HCT116 (cell line): ENCODE results near the gene LUZP2. TPM values are rescaled to one million over a fixed set of nuclear protein-coding genes. Genes with fewer than 3 reads are reported as not detected.

Source experiments
- ATAC-seq: fragments of 200-7000 bp; cut with Tn5 transposase; 2 replicates; pipeline ENCODE4 v1.9.1; 2020; ENCODE audit warnings: mild to moderate bottlenecking, moderate library complexity
- BruUV-seq: library from RNA; stranded (reverse); fragments of 400-500 nt; replicated peaks from 2 replicates; lab custom pipeline; 2021; lab: Mats Ljungman, UMichigan
- CTCF ChIA-PET: fragments of 300-600 bp; sonication (Branson Sonifier 250); formaldehyde crosslinking; loops from one replicate; lab custom pipeline; 2021; ENCODE audit warnings: antibody characterized with exemption; lab: Charles Lee
- POLR2A ChIA-PET: fragments of 300-600, 350-600 bp; sonication (Branson Sonifier 250); formaldehyde crosslinking; loops from one replicate; lab custom pipeline; 2021; ENCODE audit warnings: antibody characterized with exemption; lab: Charles Lee
- RAD21 ChIA-PET, 2 experiments: fragments of 300-600 bp; sonication (Branson Sonifier 250); formaldehyde crosslinking; loops; one replicate each; lab custom pipeline; 2023; ENCODE audit warnings: low total read pairs in 2 of 2; ENCODE audit not compliant: uncharacterized antibody in 2 of 2, unreplicated experiment in 2 of 2, low non-redundant PET in 1 of 2; lab: Charles Lee
- DNase-seq: peaks from one replicate; pipeline ENCODE4 v3.0.0-alpha.2; 2010; ENCODE audit warnings: low read depth, low spot score
- H2AFZ ChIP-seq: fragments of 200-600 bp; shearing (Covaris generic), sonication (generic); 2 replicates; pipeline ENCODE4 v1.6.1; 2017; ENCODE audit warnings: low read depth, mixed run types, mixed read lengths, antibody characterized with exemption, low read length; ENCODE audit not compliant: poor library complexity, severe bottlenecking
- H3K27ac ChIP-seq: 2 replicates; pipeline ENCODE4 v1.5.1; 2012; ENCODE audit warnings: low read depth, low read length
- H3K27me3 ChIP-seq: fragments of 200-600 bp; sonication (generic); 2 replicates; pipeline ENCODE4 v1.6.1; 2016; ENCODE audit warnings: mixed run types, low read length, mixed read lengths; ENCODE audit not compliant: insufficient read depth
- H3K36me3 ChIP-seq, 2 experiments: fragments of 200-500 bp in 1 of 2; fragments of 200-600 bp in 1 of 2; sonication (Bioruptor generic) in 1 of 2; sonication (generic) in 1 of 2; 2 replicates each; pipeline versions ENCODE4 v1.5.1 to v1.6.1; 2014 to 2016; ENCODE audit warnings: low read length in 2 of 2, inconsistent platforms in 1 of 2, mixed read lengths in 1 of 2, mixed run types in 1 of 2; ENCODE audit not compliant: insufficient read depth in 2 of 2, control insufficient read depth in 1 of 2
- H3K4me1 ChIP-seq, 2 experiments: fragments of 200-600 bp in 1 of 2; sonication (generic) in 1 of 2; 2 replicates each; pipeline versions ENCODE4 v1.5.1 to v1.6.1; 2012 to 2017; ENCODE audit warnings: low read length in 2 of 2, inconsistent platforms in 1 of 2, mild to moderate bottlenecking in 1 of 2, mixed read lengths in 1 of 2, mixed run types in 1 of 2, moderate library complexity in 1 of 2; ENCODE audit not compliant: insufficient read depth in 2 of 2, control insufficient read depth in 1 of 2
- H3K4me2 ChIP-seq: fragments of 200-600 bp; sonication (generic); 2 replicates; pipeline ENCODE4 v1.6.1; 2017; ENCODE audit warnings: mixed run types, low read length, mixed read lengths
- H3K4me3 ChIP-seq, 2 experiments: fragments of 200-600 bp in 1 of 2; sonication (generic) in 1 of 2; replicated peaks in 1 of 2; 2 replicates each; pipeline ENCODE4 v1.5.1; 2011 to 2016; ENCODE audit warnings: low read length in 2 of 2, control low read depth in 1 of 2, low read depth in 1 of 2, mild to moderate bottlenecking in 1 of 2, mixed read lengths in 1 of 2, mixed run types in 1 of 2
- H3K79me2 ChIP-seq: fragments of 200-600 bp; sonication (generic); 2 replicates; pipeline ENCODE4 v1.6.1; 2017; ENCODE audit warnings: mild to moderate bottlenecking, mixed run types, low read length, moderate library complexity, mixed read lengths; ENCODE audit not compliant: insufficient read depth
- H3K9ac ChIP-seq: fragments of 200-600 bp; sonication (generic); 2 replicates; pipeline ENCODE4 v1.6.1; 2016; ENCODE audit warnings: low read length, mixed read lengths
- H3K9me2 ChIP-seq: fragments of 200-600 bp; sonication (generic), shearing (Covaris generic); 2 replicates; pipeline ENCODE4 v1.6.1; 2017; ENCODE audit warnings: mixed run types, mild to moderate bottlenecking, moderate library complexity; ENCODE audit not compliant: insufficient read depth
- H3K9me3 ChIP-seq, 2 experiments: fragments of 200-500 bp in 1 of 2; fragments of 200-600 bp in 1 of 2; sonication (Bioruptor generic) in 1 of 2; sonication (generic) in 1 of 2; 2 replicates each; pipeline ENCODE4 v1.6.1; 2014 to 2017; ENCODE audit warnings: low read length in 2 of 2, mixed read lengths in 2 of 2, inconsistent platforms in 1 of 2, low read depth in 1 of 2, mild to moderate bottlenecking in 1 of 2, mixed run types in 1 of 2, moderate library complexity in 1 of 2; ENCODE audit not compliant: control insufficient read depth in 1 of 2, insufficient read depth in 1 of 2
- H4K20me1 ChIP-seq: fragments of 200-600 bp; sonication (generic), shearing (Covaris generic); 2 replicates; pipeline ENCODE4 v1.6.1; 2017; ENCODE audit warnings: mixed run types, mild to moderate bottlenecking, moderate library complexity; ENCODE audit not compliant: insufficient read depth
- CBX3 ChIP-seq: IDR thresholded peaks from 2 replicates; pipeline ENCODE4 v1.6.1; 2012; ENCODE audit warnings: low read depth
- CEBPB ChIP-seq: IDR thresholded peaks from 2 replicates; pipeline ENCODE4 v1.6.1; 2012; ENCODE audit warnings: low read depth
- EGR1 ChIP-seq: IDR thresholded peaks from 2 replicates; pipeline ENCODE4 v1.6.1; 2012; ENCODE audit warnings: low read depth
- EZH2 ChIP-seq: fragments of 200-600 bp; sonication (generic); IDR thresholded peaks from 2 replicates; pipeline ENCODE4 v1.6.1; 2017; ENCODE audit warnings: antibody characterized with exemption, mixed run types
- EZH2phosphoT487 ChIP-seq: fragments of 200-600 bp; IDR thresholded peaks from 2 replicates; pipeline ENCODE4 v1.6.1; 2018; ENCODE audit warnings: antibody characterized with exemption, borderline replicate concordance
- FOSL1 ChIP-seq: IDR thresholded peaks from 2 replicates; pipeline ENCODE4 v1.6.1; 2012; ENCODE audit warnings: low read depth
- JUND ChIP-seq: IDR thresholded peaks from 2 replicates; pipeline ENCODE4 v1.6.1; 2012
- POLR2A ChIP-seq: IDR thresholded peaks from 2 replicates; pipeline ENCODE4 v1.7.0; 2011; ENCODE audit warnings: borderline replicate concordance; ENCODE audit not compliant: insufficient read depth, insufficient read length; ENCODE audit errors: extremely low read depth
- RAD21 ChIP-seq: IDR thresholded peaks from 2 replicates; pipeline ENCODE4 v1.6.1; 2012; ENCODE audit warnings: low read depth, mild to moderate bottlenecking
- SIN3A ChIP-seq: IDR thresholded peaks from 2 replicates; pipeline ENCODE4 v1.6.1; 2012; ENCODE audit warnings: low read depth
- YY1 ChIP-seq: IDR thresholded peaks from 2 replicates; pipeline ENCODE4 v1.6.1; 2011; ENCODE audit warnings: low read length, low read depth, moderate library complexity, mild to moderate bottlenecking; ENCODE audit not compliant: insufficient replicate concordance; ENCODE audit errors: extremely low read depth
- intact Hi-C: fragments of 100-400 bp; cut with micrococcal nuclease; formaldehyde crosslinking; loops from 2 replicates; pipeline ENCODE4 v1.10.0; 2022
- total RNA-seq: library from RNA; stranded (reverse); gene quantifications from one replicate; pipeline ENCODE4 v1.2.1, GENCODE V29; 2021; ENCODE audit not compliant: unreplicated experiment
- TF ChIP-seq, protein P1 (sequence below): IDR thresholded peaks from 2 replicates; pipeline ENCODE4 v1.6.1; 2011; ENCODE audit warnings: mild to moderate bottlenecking, low read length, moderate library complexity; ENCODE audit not compliant: insufficient replicate concordance; ENCODE audit errors: extremely low read depth

The LUZP2 gene
- total RNA-seq, 1 experiment from 2014 or later, result not detected

DNA sequence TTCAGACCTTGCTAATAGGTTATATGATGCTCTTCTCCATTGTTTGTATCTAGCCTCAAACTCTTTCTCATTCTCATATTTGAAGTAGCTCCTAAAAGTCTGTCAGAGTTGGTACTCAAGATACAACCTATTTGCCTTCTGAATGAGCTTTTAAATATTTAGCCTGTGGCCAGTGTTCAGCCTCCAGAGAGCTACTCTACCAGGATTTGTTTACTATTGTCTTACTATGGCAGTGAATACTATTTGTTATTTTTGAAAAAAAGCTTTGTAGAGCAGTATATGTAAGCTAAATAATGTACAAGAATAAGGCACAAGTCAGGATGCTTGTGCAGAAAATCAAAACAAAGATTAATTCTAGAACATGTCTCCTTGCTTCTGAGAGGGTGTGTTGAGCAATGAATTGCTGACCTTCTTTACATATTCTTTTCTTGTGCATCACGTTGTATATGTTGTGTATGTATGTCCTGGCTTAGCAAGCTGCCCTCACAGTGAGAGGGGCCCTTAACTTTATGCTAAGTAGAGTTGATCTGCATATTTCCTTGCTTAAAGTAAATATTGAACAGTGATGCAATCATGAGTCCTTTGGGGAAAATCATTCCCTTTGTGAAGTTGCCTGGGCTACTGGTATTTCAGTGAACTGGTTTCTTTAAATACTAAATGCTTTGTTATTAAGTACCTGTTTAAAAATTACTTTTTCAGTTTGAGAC lies 438.0 kb downstream of the LUZP2 start:
- Histone ChIP-seq H3K27ac (no peak overlapping the region), H3K27me3 (no peaks in the 10 kb centered on the region), H4K20me1 (no peaks in the 10 kb centered on the region), H3K79me2 (no peaks in the 10 kb centered on the region), H3K9me2 (no peaks in the 10 kb centered on the region), H3K9ac (no peak overlapping the region), H3K4me2 (no peak overlapping the region), H3K4me3 (no peak overlapping the region), H3K9me3 (peaks cover 6 to 22% of the 10 kb centered on the region in 2 experiments; a peak in 3 of 4 replicates), H2AFZ (no peak overlapping the region), H3K36me3 (no peaks in the 10 kb centered on the region), H3K4me1 (no peaks in the 10 kb centered on the region)
- intact Hi-C loops, result no loop called here
- ATAC-seq, result no peak
- no TSS peak for BruUV-seq
- ChIA-PET RAD21 (no interaction called here), CTCF (no interaction called here), POLR2A (no interaction called here)
- TF ChIP-seq CBX3, result no peak
- no peak for TF ChIP-seq EZH2phosphoT487
- no peak for TF ChIP-seq RAD21
- TF ChIP-seq, protein P1, sequence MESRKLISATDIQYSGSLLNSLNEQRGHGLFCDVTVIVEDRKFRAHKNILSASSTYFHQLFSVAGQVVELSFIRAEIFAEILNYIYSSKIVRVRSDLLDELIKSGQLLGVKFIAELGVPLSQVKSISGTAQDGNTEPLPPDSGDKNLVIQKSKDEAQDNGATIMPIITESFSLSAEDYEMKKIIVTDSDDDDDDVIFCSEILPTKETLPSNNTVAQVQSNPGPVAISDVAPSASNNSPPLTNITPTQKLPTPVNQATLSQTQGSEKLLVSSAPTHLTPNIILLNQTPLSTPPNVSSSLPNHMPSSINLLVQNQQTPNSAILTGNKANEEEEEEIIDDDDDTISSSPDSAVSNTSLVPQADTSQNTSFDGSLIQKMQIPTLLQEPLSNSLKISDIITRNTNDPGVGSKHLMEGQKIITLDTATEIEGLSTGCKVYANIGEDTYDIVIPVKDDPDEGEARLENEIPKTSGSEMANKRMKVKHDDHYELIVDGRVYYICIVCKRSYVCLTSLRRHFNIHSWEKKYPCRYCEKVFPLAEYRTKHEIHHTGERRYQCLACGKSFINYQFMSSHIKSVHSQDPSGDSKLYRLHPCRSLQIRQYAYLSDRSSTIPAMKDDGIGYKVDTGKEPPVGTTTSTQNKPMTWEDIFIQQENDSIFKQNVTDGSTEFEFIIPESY, result no peak
- DNase-seq, result no peak

DNA sequence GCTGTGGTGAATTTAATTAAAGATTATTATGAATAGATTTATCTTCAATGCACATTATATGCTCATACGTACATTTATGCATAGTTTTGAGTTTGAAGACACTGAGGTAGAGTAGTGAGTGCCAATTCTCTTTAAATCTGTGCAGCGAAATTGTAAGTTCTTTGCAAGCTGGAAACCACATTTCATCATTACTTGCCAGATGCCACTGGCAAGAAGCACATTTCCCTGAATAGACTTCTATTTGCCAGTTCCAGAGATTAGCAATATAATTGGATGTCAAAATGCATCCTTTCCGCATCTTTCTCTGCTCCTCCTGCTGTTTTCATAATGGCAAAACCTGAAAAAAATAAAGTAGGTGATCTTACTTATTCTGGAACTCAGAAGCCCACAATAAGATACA lies 448.0 kb downstream of the LUZP2 start:
- intact Hi-C loops, result no loop called here
- DNase-seq (no peak), ATAC-seq (no peak)
- Histone ChIP-seq H3K9me2 (no peaks in the 10 kb centered on the region), H3K4me1 (no peaks in the 10 kb centered on the region), H3K27me3 (no peaks in the 10 kb centered on the region), H2AFZ (no peak overlapping the region), H3K79me2 (no peaks in the 10 kb centered on the region)
- no peak for TF ChIP-seq EZH2
- no peak for TF ChIP-seq CEBPB
- TF ChIP-seq JUND, result no peak
- no peak for TF ChIP-seq FOSL1
- TF ChIP-seq YY1, result no peak
- TF ChIP-seq POLR2A, result no peak
- no peak for TF ChIP-seq SIN3A
- TF ChIP-seq RAD21, result no peak
- TF ChIP-seq EGR1, result no peak
- TF ChIP-seq, all 23 proteins: peak for 0
- H3K4me3 ChIP-seq, result no peak overlapping the region
- no peak overlapping the region for H3K4me2 ChIP-seq
- ChIA-PET POLR2A (no interaction called here), RAD21 (no interaction called here), CTCF (no interaction called here)
- BruUV-seq, result no TSS peak
- H3K36me3 ChIP-seq, result no peaks in the 10 kb centered on the region
- no peaks in the 10 kb centered on the region for H4K20me1 ChIP-seq
- H3K9me3 ChIP-seq, result peaks cover 5 to 19% of the 10 kb centered on the region in 2 experiments; a peak in 2 of 4 replicates
- no peak overlapping the region for H3K27ac ChIP-seq
- no peak overlapping the region for H3K9ac ChIP-seq
